ENCODE measurements around the gene EPHA6.
"Not testable (repeated sequence)": the region's sequence is repeated elsewhere in the genome, so short reads cannot be mapped to it uniquely, and the experiment has no call there.

The EPHA6 gene

GRCh38 chr3:96900031-96900430, 85.6 kb downstream of the EPHA6 start:
- no peak for TF ChIP-seq CTCF (IDR thresholded peaks at IDR 0.05; ENCODE audit: borderline replicate concordance, insufficient read depth, low read depth, low read length)
- no peak overlapping the region for H3K4me3 ChIP-seq (ENCODE audit: low read depth, low read length)

- no peak for TF ChIP-seq CTCF (IDR thresholded peaks at IDR 0.05; ENCODE audit: borderline replicate concordance, insufficient read depth, low read depth, low read length)
- H3K4me3 ChIP-seq (ENCODE audit: low read depth, low read length): no peak overlapping the region
Observed at GRCh38 chr3:96900566-96900965, 86.2 kb downstream of the EPHA6 start.

- no peak overlapping the region for H3K4me3 ChIP-seq (ENCODE audit: low read depth, low read length)
- no peak for TF ChIP-seq CTCF (IDR thresholded peaks at IDR 0.05; ENCODE audit: borderline replicate concordance, insufficient read depth, low read depth, low read length)
Observed at GRCh38 chr3:96915445-96915844, 101.1 kb downstream of the EPHA6 start.

- TF ChIP-seq CTCF (IDR thresholded peaks at IDR 0.05; ENCODE audit: borderline replicate concordance, insufficient read depth, low read depth, low read length): no peak
- H3K4me3 ChIP-seq (ENCODE audit: low read depth, low read length): no peak overlapping the region
Observed at GRCh38 chr3:96931119-96931862, 116.9 kb downstream of the EPHA6 start.

GRCh38 chr3:96942131-96942530, 127.7 kb downstream of the EPHA6 start:
- H3K4me3 ChIP-seq (ENCODE audit: low read depth, low read length): not testable (repeated sequence)

- no peak overlapping the region for H3K4me3 ChIP-seq (ENCODE audit: low read depth, low read length)
- no peak for TF ChIP-seq CTCF (IDR thresholded peaks at IDR 0.05; ENCODE audit: borderline replicate concordance, insufficient read depth, low read depth, low read length)
Observed at GRCh38 chr3:96958856-96959255, 144.5 kb downstream of the EPHA6 start.

- TF ChIP-seq CTCF (IDR thresholded peaks at IDR 0.05; ENCODE audit: borderline replicate concordance, insufficient read depth, low read depth, low read length): no peak
- H3K4me3 ChIP-seq (ENCODE audit: low read depth, low read length): no peak overlapping the region
Observed at GRCh38 chr3:96959474-96959873, 145.1 kb downstream of the EPHA6 start.

Measured in GM12875 (cell line).